Measurements from ENCODE around the gene UCHL3. TPM values are rescaled to one million over a fixed set of nuclear protein-coding genes. Genes with fewer than 3 reads are reported as not detected.

UCHL3 gene
- total and polyA plus RNA-seq, 2 experiments from 2014 or later: 64.6 to 143 TPM

DNA sequence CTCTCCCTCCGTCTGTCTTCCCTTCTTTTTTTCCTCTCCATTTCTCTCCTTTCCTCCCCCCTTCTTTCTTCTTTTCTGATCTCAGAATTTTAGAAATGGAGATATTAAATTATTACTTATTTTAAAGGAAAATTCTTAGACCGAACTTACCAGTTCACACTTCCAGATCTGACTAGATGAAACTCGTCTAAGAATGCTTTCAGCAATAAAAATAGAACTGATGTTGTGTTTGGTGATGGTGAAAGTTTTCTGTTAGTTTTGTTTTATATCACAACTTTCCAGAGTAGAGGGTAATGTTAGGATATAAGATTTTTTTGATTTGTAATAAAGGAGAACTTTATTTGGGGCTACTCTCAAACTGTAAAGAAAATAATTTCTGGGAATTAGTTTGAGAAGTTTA lies 29.9 kb downstream of the UCHL3 start:
- DNase-seq (ENCODE audit: low spot score): no peak
- Mint-ChIP-seq H3K27ac (no peak overlapping the region), H3K27me3 (ENCODE audit: insufficient read depth, low read depth, poor library complexity) (no peaks in the 10 kb centered on the region), H3K9me3 (peaks cover 12% of the 10 kb centered on the region), H3K4me3 (no peak overlapping the region), H3K4me1 (no peaks in the 10 kb centered on the region), H3K36me3 (ENCODE audit: low read depth) (peaks cover 32% of the 10 kb centered on the region)
- TF ChIP-seq NANOG (IDR thresholded peaks at IDR 0.05; ENCODE audit: borderline replicate concordance): no peak
- TF ChIP-seq, protein P1, sequence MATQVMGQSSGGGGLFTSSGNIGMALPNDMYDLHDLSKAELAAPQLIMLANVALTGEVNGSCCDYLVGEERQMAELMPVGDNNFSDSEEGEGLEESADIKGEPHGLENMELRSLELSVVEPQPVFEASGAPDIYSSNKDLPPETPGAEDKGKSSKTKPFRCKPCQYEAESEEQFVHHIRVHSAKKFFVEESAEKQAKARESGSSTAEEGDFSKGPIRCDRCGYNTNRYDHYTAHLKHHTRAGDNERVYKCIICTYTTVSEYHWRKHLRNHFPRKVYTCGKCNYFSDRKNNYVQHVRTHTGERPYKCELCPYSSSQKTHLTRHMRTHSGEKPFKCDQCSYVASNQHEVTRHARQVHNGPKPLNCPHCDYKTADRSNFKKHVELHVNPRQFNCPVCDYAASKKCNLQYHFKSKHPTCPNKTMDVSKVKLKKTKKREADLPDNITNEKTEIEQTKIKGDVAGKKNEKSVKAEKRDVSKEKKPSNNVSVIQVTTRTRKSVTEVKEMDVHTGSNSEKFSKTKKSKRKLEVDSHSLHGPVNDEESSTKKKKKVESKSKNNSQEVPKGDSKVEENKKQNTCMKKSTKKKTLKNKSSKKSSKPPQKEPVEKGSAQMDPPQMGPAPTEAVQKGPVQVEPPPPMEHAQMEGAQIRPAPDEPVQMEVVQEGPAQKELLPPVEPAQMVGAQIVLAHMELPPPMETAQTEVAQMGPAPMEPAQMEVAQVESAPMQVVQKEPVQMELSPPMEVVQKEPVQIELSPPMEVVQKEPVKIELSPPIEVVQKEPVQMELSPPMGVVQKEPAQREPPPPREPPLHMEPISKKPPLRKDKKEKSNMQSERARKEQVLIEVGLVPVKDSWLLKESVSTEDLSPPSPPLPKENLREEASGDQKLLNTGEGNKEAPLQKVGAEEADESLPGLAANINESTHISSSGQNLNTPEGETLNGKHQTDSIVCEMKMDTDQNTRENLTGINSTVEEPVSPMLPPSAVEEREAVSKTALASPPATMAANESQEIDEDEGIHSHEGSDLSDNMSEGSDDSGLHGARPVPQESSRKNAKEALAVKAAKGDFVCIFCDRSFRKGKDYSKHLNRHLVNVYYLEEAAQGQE (IDR thresholded peaks at IDR 0.05; ENCODE audit: unreplicated experiment): no peak
- Histone ChIP-seq H4K20me1 (replicated peaks; ENCODE audit: insufficient read depth) (no peaks in the 10 kb centered on the region; the same call in 1 of the 2 replicates), H3K9me2 (ENCODE audit: insufficient read depth) (no peaks in the 10 kb centered on the region), H3F3A (replicated peaks; ENCODE audit: low read depth) (no peaks in the 10 kb centered on the region), H3K27ac (ENCODE audit: low read depth) (no peak overlapping the region), H3K79me2 (replicated peaks; ENCODE audit: insufficient read depth) (no peaks in the 10 kb centered on the region; the same call in none of the 2 replicates), H2AFZ (no peak overlapping the region), H3K4me2 (no peak overlapping the region), H3K27me3 (ENCODE audit: insufficient read depth) (no peaks in the 10 kb centered on the region), H3K4me1 (ENCODE audit: insufficient read depth) (no peaks in the 10 kb centered on the region), H3K36me3 (ENCODE audit: insufficient read depth) (no peaks in the 10 kb centered on the region), H3K4me3 (no peak overlapping the region)
- no peak for ATAC-seq

DNA sequence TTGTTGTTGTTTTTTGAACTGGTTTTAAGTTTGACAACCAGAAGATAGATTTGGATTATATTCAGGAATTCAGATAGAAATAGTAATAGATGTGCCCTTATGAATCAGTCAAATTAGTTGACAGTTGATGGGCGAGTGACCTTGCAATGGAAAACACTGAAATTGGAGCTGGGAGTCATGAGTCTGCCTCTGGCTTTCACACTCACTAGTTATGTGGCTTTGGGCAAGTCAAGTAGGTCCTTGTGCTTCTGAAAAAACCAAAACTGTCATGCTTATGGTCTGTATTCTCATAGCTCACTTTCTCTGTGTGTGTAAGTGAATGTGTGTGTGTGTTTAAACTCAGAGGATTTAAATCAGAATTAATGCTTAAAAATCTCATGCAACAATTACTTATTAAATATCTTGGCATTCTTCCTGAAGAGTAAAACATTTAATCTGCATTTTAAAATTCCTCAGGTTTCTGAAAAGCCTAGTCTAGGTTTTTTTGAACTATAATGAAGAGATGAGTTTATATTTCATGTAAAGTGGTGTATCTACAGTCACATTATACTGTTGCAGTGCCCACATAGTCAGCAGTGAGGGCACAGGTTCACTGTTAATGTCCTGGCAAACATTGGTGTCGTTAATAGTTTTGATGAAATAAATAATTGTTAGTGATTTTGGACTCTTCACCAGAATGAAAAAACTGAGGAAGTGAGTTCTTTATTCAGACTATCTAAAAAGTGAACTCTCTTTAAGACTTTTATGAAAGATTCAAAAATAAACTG lies 32.5 kb downstream of the UCHL3 start:
- ATAC-seq (no peak), DNase-seq (ENCODE audit: low spot score) (no peak)
- H4K20me1 ChIP-seq (replicated peaks; ENCODE audit: insufficient read depth): no peaks in the 10 kb centered on the region
- H3K27ac Mint-ChIP-seq: no peak overlapping the region
- H3K27ac ChIP-seq (ENCODE audit: low read depth): no peak overlapping the region
- no peaks in the 10 kb centered on the region for H3K9me2 ChIP-seq (ENCODE audit: insufficient read depth)
- H3K36me3 Mint-ChIP-seq (ENCODE audit: low read depth): peaks cover 22% of the 10 kb centered on the region
- H2AFZ ChIP-seq: no peak overlapping the region
- H3K4me1 Mint-ChIP-seq: peaks cover 4% of the 10 kb centered on the region; the same call in 2 of the 3 replicates
- H3K27me3 ChIP-seq (ENCODE audit: insufficient read depth): no peaks in the 10 kb centered on the region
- H3K36me3 ChIP-seq (ENCODE audit: insufficient read depth): no peaks in the 10 kb centered on the region
- H3K4me1 ChIP-seq (ENCODE audit: insufficient read depth): no peaks in the 10 kb centered on the region
- no peaks in the 10 kb centered on the region for H3F3A ChIP-seq (replicated peaks; ENCODE audit: low read depth)
- no peaks in the 10 kb centered on the region; the same call in 1 of the 2 replicates for H3K79me2 ChIP-seq (replicated peaks; ENCODE audit: insufficient read depth)
- no peak overlapping the region for H3K4me3 Mint-ChIP-seq
- peaks cover 17% of the 10 kb centered on the region for H3K9me3 Mint-ChIP-seq
- H3K4me2 ChIP-seq: no peak overlapping the region
- no peaks in the 10 kb centered on the region for H3K27me3 Mint-ChIP-seq (ENCODE audit: insufficient read depth, low read depth, poor library complexity)
- no peak overlapping the region for H3K4me3 ChIP-seq
- TF ChIP-seq, protein P1 (IDR thresholded peaks at IDR 0.05; ENCODE audit: unreplicated experiment): no peak
- no peak for TF ChIP-seq POLR2AphosphoS5 (IDR thresholded peaks at IDR 0.05; ENCODE audit: low read depth)
- TF ChIP-seq JUNB (IDR thresholded peaks at IDR 0.05; ENCODE audit: unreplicated experiment): no peak
- TF ChIP-seq EZH2phosphoT487 (IDR thresholded peaks at IDR 0.05; ENCODE audit: unreplicated experiment): no peak
- TF ChIP-seq, protein P2, sequence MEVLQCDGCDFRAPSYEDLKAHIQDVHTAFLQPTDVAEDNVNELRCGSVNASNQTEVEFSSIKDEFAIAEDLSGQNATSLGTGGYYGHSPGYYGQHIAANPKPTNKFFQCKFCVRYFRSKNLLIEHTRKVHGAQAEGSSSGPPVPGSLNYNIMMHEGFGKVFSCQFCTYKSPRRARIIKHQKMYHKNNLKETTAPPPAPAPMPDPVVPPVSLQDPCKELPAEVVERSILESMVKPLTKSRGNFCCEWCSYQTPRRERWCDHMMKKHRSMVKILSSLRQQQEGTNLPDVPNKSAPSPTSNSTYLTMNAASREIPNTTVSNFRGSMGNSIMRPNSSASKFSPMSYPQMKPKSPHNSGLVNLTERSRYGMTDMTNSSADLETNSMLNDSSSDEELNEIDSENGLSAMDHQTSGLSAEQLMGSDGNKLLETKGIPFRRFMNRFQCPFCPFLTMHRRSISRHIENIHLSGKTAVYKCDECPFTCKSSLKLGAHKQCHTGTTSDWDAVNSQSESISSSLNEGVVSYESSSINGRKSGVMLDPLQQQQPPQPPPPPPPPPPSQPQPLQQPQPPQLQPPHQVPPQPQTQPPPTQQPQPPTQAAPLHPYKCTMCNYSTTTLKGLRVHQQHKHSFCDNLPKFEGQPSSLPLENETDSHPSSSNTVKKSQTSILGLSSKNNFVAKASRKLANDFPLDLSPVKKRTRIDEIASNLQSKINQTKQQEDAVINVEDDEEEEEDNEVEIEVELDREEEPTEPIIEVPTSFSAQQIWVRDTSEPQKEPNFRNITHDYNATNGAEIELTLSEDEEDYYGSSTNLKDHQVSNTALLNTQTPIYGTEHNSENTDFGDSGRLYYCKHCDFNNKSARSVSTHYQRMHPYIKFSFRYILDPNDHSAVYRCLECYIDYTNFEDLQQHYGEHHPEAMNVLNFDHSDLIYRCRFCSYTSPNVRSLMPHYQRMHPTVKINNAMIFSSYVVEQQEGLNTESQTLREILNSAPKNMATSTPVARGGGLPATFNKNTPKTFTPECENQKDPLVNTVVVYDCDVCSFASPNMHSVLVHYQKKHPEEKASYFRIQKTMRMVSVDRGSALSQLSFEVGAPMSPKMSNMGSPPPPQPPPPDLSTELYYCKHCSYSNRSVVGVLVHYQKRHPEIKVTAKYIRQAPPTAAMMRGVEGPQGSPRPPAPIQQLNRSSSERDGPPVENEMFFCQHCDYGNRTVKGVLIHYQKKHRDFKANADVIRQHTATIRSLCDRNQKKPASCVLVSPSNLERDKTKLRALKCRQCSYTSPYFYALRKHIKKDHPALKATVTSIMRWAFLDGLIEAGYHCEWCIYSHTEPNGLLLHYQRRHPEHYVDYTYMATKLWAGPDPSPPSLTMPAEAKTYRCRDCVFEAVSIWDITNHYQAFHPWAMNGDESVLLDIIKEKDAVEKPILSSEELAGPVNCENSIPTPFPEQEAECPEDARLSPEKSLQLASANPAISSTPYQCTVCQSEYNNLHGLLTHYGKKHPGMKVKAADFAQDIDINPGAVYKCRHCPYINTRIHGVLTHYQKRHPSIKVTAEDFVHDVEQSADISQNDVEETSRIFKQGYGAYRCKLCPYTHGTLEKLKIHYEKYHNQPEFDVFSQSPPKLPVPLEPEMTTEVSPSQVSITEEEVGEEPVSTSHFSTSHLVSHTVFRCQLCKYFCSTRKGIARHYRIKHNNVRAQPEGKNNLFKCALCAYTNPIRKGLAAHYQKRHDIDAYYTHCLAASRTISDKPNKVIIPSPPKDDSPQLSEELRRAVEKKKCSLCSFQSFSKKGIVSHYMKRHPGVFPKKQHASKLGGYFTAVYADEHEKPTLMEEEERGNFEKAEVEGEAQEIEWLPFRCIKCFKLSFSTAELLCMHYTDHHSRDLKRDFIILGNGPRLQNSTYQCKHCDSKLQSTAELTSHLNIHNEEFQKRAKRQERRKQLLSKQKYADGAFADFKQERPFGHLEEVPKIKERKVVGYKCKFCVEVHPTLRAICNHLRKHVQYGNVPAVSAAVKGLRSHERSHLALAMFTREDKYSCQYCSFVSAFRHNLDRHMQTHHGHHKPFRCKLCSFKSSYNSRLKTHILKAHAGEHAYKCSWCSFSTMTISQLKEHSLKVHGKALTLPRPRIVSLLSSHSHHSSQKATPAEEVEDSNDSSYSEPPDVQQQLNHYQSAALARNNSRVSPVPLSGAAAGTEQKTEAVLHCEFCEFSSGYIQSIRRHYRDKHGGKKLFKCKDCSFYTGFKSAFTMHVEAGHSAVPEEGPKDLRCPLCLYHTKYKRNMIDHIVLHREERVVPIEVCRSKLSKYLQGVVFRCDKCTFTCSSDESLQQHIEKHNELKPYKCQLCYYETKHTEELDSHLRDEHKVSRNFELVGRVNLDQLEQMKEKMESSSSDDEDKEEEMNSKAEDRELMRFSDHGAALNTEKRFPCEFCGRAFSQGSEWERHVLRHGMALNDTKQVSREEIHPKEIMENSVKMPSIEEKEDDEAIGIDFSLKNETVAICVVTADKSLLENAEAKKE (CRISPR knock-in tag; IDR thresholded peaks at IDR 0.05): no peak
- TF ChIP-seq ZNF114 (CRISPR knock-in tag; IDR thresholded peaks at IDR 0.05): no peak

Measured in GM23338 (cell line).